Activated naive CD8-positive, alpha-beta T cell treated with anti-CD3 and anti-CD28 coated beads, Interleukin-2, amount 10 ng/mL, durations not matched to agents 7 days and 5 days (primary cell): Measurements from ENCODE around the gene BAHCC1. TPM values are rescaled to one million over a fixed set of nuclear protein-coding genes. Genes with fewer than 3 reads are reported as not detected.

Experiments
- ATAC-seq: fragments of 150-1000 bp; cut with Tn5 transposase; one replicate; pipeline ENCODE4 v1.10.0; 2021; ENCODE audit warnings: low read depth, moderate library complexity
- POLR2A ChIA-PET: fragments of 350-600 bp; sonication (Branson Sonifier 250); formaldehyde crosslinking; loops from one replicate; lab custom pipeline; 2021; ENCODE audit warnings: antibody characterized with exemption; lab: Charles Lee
- DNase-seq: peaks from one replicate; pipeline ENCODE4 v3.0.0; 2021
- H3K27ac Mint-ChIP-seq: one replicate; pipeline ENCODE4 v1.8.0; 2022; ENCODE audit warnings: mild to moderate bottlenecking, mixed read lengths
- H3K27me3 Mint-ChIP-seq: one replicate; pipeline ENCODE4 v1.8.0; 2022; ENCODE audit warnings: mild to moderate bottlenecking, moderate library complexity, mixed read lengths
- H3K36me3 Mint-ChIP-seq: one replicate; pipeline ENCODE4 v1.8.0; 2021; ENCODE audit warnings: mild to moderate bottlenecking, mixed read lengths
- H3K4me1 Mint-ChIP-seq: one replicate; pipeline ENCODE4 v1.8.0; 2021; ENCODE audit warnings: mixed read lengths
- H3K4me3 Mint-ChIP-seq: one replicate; pipeline ENCODE4 v1.8.0; 2022; ENCODE audit warnings: mild to moderate bottlenecking, moderate library complexity, mixed read lengths
- H3K9me3 Mint-ChIP-seq: one replicate; pipeline ENCODE4 v1.8.0; 2021; ENCODE audit warnings: mixed read lengths
- total RNA-seq, 2 experiments: library from RNA; stranded (reverse); gene quantifications; one replicate each; pipeline ENCODE4 v1.2.3, GENCODE V29; 2021

BAHCC1 gene
- total RNA-seq, 2 experiments from 2014 or later: 0.86 to 1.0 TPM

DNA sequence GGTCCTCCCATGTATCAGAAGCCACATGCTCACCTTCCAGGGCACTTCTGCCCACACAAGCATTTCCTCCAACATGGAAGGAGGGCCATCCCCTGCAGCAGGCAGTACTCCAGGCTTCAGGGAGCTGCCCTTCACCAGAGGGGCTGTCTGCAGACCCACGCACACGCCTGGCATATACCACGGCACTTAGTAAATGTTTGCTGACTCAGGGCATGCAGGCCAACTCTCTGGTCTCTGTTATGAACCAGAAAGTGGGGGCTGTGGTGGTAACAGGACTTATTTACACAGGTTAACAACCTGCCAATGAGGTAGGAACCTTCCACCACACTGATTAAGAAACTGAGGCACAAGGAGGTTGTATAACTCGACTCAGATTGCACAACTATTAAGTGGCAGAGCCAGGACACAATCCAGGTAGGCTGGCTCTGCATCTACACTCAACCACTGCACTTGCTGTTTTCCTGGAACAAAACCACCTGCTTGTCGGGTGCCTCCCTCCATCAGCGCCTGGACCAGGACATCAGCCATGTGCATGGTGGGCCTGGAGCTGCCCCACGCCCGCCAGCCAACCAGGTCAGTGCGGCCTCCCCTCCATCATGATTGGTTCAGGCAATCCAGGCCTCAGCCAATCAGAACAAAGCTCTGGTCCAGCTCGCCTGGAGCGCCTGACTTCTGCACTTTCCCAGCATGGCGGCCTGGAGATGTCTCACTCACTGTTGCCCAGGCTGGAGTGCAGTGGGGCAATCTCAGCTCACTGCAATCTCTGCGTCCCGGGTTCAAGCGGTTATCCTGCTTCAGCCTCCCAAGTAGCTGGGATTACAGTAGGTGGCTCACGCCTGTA, 98.2 kb downstream of the BAHCC1 start:
- ATAC-seq (no peak), DNase-seq (no peak)
- POLR2A ChIA-PET: no interaction called here
- Mint-ChIP-seq H3K4me1 (peaks cover 6% of the 10 kb centered on the region), H3K27ac (no peak overlapping the region), H3K36me3 (peaks cover 2% of the 10 kb centered on the region), H3K27me3 (peaks cover 32% of the 10 kb centered on the region), H3K9me3 (no peaks in the 10 kb centered on the region), H3K4me3 (no peak overlapping the region)

DNA sequence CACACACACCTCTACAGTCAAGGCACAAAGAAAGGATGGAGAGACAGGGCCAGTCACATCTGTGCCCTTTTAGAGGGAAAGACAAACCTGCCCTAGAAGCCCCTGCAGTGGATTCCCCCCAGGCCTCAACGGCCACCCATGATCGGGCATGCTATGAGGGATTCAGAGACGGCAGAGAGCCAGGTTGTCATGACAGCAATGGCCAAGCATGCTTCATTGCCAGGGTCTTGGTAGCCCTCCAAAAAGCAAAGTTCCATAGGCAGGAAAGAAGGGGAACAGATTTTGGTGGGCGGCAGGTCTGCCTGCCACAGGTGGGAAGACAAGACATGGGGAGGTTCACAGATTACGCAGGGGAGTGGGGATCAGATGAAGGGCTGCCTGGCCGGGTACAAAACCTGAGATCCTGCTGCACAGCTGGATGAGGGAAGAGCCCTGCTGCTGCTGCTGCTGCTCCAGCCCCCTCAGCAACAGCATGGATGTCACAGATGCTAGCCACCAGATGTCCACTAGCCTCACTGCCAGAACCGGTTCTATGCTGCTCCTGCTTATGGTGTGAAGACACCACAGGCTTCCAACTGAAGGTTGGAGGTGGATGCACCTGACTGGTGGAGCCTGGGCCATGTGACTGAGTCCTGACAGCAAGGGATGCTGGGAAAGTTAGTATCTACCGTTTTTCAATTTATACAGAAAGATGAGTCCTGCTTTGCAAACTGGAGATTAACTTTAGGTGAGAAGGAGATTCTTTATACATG, 99.5 kb downstream of the BAHCC1 start:
- ATAC-seq: peak; percentile 19
- Mint-ChIP-seq H3K36me3 (peaks cover 2% of the 10 kb centered on the region), H3K4me1 (peaks cover 4% of the 10 kb centered on the region), H3K4me3 (no peak overlapping the region), H3K27me3 (peaks cover 30% of the 10 kb centered on the region), H3K9me3 (no peaks in the 10 kb centered on the region), H3K27ac (no peak overlapping the region)
- no peak for DNase-seq
- POLR2A ChIA-PET: no interaction called here

DNA sequence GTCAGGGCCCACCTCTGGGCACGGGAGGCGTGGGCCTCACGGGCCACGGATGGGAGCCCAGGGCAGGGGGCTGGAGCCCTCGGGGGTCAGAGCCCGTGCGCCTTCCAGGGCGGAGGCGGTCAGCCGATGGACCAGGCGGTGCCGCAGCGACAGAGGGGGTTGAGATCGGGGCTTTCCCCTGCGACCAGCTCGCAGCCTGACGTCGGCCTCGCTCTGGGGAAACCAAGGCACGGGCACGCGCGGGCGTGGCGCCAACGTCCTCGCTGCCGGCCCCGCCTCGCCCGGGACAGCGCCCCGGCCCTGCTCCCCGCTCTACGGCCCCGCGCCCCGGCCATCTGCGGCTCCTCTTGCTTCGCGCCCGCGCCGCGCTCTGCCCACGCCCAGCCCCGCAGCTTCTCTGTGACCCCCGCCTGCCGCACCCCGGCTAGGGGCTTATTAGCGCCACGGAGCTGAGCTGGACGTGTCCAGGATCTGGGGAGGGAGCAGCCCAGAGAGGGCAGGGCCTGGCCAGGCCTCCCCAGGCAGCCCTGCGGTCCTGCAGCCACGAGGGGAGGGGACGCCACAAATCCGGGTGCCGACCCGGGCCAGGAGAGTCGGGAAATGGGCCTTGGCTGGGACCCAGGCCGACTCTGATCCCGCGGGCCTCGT, 103.8 kb downstream of the BAHCC1 start:
- H3K4me1 Mint-ChIP-seq: peaks cover 4% of the 10 kb centered on the region
- DNase-seq (no peak), ATAC-seq (no peak)
- H3K36me3 Mint-ChIP-seq: peaks cover 2% of the 10 kb centered on the region
- H3K27me3 Mint-ChIP-seq: peaks cover 17% of the 10 kb centered on the region
- H3K27ac Mint-ChIP-seq: no peak overlapping the region
- POLR2A ChIA-PET: interaction anchor here (0.6 to 1.9 kb wide), 5 partner anchors 9 to 322 kb away, joined by 3 to 9 read pairs (median 3); partner anchors contain the start of gene ACTG1
- H3K9me3 Mint-ChIP-seq: no peaks in the 10 kb centered on the region
- no peak overlapping the region for H3K4me3 Mint-ChIP-seq

DNA sequence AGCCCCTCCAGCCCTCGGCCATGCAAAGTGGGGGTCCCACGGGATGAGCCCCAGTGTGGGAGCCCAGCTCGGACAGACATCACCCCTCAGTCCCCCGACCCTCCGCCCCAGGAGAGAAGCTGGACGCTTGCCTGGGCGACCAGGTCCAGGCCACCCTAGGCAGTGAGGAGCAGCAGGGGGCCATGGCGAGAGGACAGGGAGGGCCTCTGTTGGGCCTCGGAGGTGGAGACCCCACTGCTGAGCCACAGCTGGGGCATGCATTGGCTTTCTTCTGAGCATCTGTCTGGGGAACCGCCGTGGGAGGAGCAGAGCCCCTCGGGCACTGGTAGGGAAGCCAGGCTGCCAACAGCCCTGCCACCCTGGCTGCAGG, 104.3 kb downstream of the BAHCC1 start:
- POLR2A ChIA-PET: interaction anchor here (0.6 to 1.9 kb wide), 3 partner anchors 8 to 13 kb away, joined by 3 to 11 read pairs (median 9); partner anchors contain the start of gene ACTG1
- no peak overlapping the region for H3K27ac Mint-ChIP-seq
- H3K9me3 Mint-ChIP-seq: no peaks in the 10 kb centered on the region
- H3K27me3 Mint-ChIP-seq: peaks cover 19% of the 10 kb centered on the region
- no peak overlapping the region for H3K4me3 Mint-ChIP-seq
- DNase-seq (no peak), ATAC-seq (no peak)
- H3K36me3 Mint-ChIP-seq: peaks cover 2% of the 10 kb centered on the region
- peaks cover 4% of the 10 kb centered on the region for H3K4me1 Mint-ChIP-seq

DNA sequence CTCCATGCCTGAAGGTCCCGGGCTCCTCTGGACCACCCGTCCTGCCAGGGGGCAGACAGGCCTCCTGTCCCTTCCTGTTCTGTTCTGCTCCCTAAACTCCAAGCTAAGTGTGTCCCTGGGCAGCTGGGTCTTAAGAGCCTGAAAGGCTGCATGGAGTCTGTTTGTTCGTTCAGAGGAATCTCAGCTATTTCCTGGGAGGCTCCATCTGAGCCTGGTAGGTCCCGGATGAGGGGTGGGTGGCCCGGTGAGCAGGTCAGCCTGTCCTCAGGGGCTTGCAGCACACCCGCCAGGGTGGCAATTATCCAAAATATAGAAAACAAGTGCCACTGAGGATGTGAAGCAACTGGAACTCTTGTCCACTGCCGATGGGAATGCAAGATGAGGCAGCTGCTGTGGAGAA, 104.8 kb downstream of the BAHCC1 start:
- POLR2A ChIA-PET: interaction anchor here (1.7 kb wide), 1 partner anchor 10 kb away, joined by 11 read pairs; no protein-coding TSS in a partner anchor
- no peak for DNase-seq
- no peaks in the 10 kb centered on the region for H3K36me3 Mint-ChIP-seq
- peaks cover 3% of the 10 kb centered on the region for H3K4me1 Mint-ChIP-seq
- peaks cover 22% of the 10 kb centered on the region for H3K27me3 Mint-ChIP-seq
- no peaks in the 10 kb centered on the region for H3K9me3 Mint-ChIP-seq
- no peak overlapping the region for H3K4me3 Mint-ChIP-seq
- no peak overlapping the region for H3K27ac Mint-ChIP-seq
- no peak for ATAC-seq

DNA sequence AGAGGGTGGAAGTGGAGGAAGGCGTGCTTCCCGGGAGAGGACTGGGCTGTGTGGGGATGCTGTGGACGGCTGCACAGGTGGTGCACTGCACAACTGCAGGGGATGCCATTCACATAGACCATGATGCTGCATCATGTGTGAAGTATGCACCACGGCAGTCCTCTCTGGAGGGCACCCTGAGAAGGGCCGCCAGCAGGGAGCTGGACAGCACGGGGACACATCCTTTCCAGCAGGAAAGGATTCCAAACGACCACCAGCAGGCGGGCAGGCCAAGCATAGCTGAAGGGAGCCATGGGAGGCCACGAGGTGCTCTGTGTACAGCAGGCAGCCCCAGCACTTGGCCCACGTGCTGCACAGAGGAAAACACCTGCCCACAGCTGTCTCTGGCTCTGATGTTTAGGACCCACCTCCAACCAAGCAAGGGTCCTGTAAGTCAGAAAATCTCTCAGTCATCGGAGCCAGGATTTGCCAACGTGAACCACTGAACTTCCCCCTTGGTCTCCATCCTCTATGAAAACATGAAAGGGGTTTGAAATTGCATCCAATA, 107.3 kb downstream of the BAHCC1 start:
- Mint-ChIP-seq H3K27me3 (peaks cover 16% of the 10 kb centered on the region), H3K9me3 (no peaks in the 10 kb centered on the region), H3K4me3 (no peak overlapping the region), H3K36me3 (no peaks in the 10 kb centered on the region), H3K4me1 (peaks cover 2% of the 10 kb centered on the region), H3K27ac (no peak overlapping the region)
- no peak for DNase-seq
- POLR2A ChIA-PET: interaction anchor here (1.1 kb wide), 1 partner anchor 10 kb away, joined by 4 read pairs; the partner anchor contains the start of gene ACTG1
- no peak for ATAC-seq

DNA sequence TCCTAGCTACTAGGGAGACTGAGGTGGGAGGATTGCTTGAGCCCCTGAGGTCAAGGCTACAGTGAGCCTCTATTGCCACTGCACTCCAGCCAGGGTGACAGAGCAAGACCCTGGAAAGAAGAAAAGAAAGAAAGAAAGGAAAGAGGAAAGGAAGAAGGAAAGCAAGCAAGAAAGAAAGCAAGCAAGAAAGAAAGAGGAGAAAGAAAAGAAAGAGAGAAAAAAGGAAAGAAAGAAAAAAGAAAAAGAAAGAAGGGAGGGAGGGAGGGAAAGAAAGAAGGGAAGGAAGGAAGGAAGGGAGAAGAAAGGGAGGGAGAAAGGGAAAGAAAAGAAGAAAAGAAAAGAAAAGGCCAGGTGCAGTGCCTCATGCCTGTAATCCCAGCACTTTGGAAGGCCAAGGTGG, 108.4 kb downstream of the BAHCC1 start:
- Mint-ChIP-seq H3K27ac (no peak overlapping the region), H3K27me3 (peaks cover 9% of the 10 kb centered on the region), H3K36me3 (peaks cover 7% of the 10 kb centered on the region), H3K4me3 (no peak overlapping the region), H3K9me3 (no peaks in the 10 kb centered on the region), H3K4me1 (peaks cover 5% of the 10 kb centered on the region)
- ATAC-seq (no peak), DNase-seq (no peak)
- POLR2A ChIA-PET: interaction anchor here (1.1 kb wide), 1 partner anchor 9 kb away, joined by 4 read pairs; the partner anchor contains the start of gene ACTG1

DNA sequence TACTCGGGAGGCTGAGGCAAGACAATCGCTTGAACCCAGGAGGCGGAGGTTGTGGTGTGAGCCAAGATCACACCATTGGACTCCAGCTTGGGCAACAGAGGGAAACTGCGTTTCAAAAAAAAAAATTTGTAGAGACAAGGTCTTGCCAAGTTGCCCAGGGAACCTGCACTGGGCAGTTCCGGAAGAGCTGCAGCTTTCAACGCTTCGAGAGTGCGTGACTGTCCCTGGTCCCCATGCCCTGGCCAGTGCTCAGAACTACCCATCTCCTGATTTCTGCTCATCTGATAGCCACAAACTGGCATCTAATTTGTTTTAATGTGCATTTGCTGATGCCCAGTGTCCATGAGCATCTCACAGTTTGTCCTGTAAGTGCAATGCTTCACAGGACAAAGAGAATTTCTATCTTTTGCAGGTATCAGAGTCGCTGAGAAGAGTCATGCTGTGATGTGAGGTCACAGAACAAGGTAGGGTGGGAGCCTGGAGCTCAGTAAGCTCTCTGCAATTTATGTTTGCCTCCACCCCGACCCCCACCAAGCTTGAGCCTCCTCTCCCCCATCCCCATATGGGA, 113.5 kb downstream of the BAHCC1 start:
- H3K27me3 Mint-ChIP-seq: peaks cover 7% of the 10 kb centered on the region
- POLR2A ChIA-PET: interaction anchor here (0.7 to 3.1 kb wide), 15 partner anchors 8 to 393 kb away, joined by 3 to 19 read pairs (median 5); partner anchors contain the start of genes FAAP100, MRPL12, SLC38A10 and TEPSIN
- ATAC-seq (no peak), DNase-seq (no peak)
- peak overlapping the region; percentile 87 for H3K27ac Mint-ChIP-seq
- H3K9me3 Mint-ChIP-seq: no peaks in the 10 kb centered on the region
- H3K4me1 Mint-ChIP-seq: peaks cover 25% of the 10 kb centered on the region
- peaks cover 44% of the 10 kb centered on the region for H3K36me3 Mint-ChIP-seq
- peak overlapping the region; percentile 93 for H3K4me3 Mint-ChIP-seq

DNA sequence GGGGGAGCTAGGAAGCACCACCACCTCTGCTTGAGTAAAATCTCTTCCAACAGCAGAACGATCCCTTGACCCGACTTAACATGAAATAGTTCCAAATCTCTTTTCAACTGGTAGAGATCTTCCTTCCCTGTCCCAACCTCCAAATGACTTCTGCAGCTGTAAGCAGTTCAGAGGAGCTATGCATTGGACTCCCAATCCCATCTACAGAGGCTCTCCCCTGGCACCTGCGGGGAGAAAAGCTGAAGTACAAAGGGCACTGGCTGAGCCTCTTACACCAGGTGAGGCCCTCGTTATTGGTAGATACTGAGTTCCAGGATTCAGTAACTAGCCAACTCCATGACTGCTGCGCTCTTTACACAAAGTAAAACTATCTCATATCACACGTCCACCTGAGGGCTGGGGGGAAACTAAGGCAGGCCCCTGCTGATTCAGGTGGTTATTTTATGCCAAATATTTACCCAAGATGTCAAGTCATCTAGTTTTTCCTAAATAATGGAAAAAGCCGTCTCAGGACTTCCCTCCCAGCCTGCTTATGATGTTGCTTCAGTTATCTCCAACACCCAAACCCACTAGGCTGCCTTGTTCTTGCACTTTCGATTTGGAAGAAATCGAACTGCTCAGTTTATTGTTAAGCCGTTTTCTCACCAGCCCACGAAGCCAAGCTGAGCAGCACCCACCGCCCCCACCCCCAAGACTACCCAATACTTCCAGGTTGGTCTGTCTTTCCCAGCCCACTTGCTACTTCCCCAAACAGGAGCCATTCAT, 114.1 kb downstream of the BAHCC1 start:
- POLR2A ChIA-PET: interaction anchor here (1.0 to 3.1 kb wide), 11 partner anchors 9 to 271 kb away, joined by 3 to 19 read pairs (median 7); partner anchors contain the start of genes FAAP100, MRPL12, SLC38A10 and TEPSIN
- Mint-ChIP-seq H3K9me3 (no peaks in the 10 kb centered on the region), H3K36me3 (peaks cover 44% of the 10 kb centered on the region), H3K27ac (peak overlapping the region; percentile 87), H3K27me3 (peaks cover 4% of the 10 kb centered on the region), H3K4me1 (peaks cover 25% of the 10 kb centered on the region), H3K4me3 (peak overlapping the region; percentile 93)
- ATAC-seq: no peak
- DNase-seq: no peak

DNA sequence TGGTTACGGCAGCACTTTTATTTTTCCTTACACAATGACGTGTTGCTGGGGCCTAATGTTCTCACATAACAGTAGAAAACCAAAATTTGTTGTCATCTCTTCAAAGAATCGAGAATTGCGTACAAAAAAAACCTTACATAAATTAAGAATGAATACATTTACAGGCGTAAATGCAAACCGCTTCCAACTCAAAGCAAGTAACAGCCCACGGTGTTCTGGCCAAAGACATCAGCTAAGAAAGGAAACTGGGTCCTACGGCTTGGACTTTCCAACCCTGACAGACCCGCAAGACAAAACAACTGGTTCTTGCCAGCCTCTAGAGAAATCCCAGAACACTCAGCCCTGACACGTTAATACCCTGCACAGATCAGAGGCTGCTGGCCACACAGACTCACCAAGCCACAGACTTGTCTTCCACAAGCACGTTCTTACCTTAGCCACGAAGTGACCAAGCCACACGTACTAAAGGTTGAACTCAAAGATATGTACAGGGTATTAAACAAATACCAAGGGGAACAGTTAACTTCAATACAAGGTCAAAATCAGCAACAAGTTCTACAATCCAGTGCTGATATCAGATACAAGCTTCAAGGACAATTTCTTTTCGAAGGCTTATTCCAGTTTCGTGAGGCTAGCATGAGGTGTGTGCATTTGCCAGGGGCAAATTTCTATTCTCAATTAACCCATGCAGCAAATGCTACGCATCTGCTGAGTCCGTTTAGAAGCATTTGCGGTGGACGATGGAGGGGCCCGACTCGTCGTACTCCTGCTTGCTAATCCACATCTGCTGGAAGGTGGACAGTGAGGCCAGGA, 114.9 kb downstream of the BAHCC1 start:
- H3K27ac Mint-ChIP-seq: peak overlapping the region; percentile 89
- peak overlapping the region; percentile 93 for H3K4me3 Mint-ChIP-seq
- POLR2A ChIA-PET: interaction anchor here (0.9 to 6.9 kb wide), 10 partner anchors 9 to 360 kb away, joined by 3 to 50 read pairs (median 5); partner anchors contain the start of genes ARHGDIA, FAAP100 and MRPL12
- DNase-seq (no peak), ATAC-seq (no peak)
- peaks cover 44% of the 10 kb centered on the region for H3K36me3 Mint-ChIP-seq
- H3K9me3 Mint-ChIP-seq: no peaks in the 10 kb centered on the region
- H3K27me3 Mint-ChIP-seq: no peaks in the 10 kb centered on the region
- peaks cover 24% of the 10 kb centered on the region for H3K4me1 Mint-ChIP-seq
